ENCODE measurements around the gene PINK1. TPM values are rescaled to one million over a fixed set of nuclear protein-coding genes. Genes with fewer than 3 reads are reported as not detected.

The PINK1 gene
- total and polyA plus RNA-seq, 2 of the 13 experiments (the other 11 are each of a cell fraction or from before 2014, with no cell fraction given): 15.3 to 16.1 TPM

DNA sequence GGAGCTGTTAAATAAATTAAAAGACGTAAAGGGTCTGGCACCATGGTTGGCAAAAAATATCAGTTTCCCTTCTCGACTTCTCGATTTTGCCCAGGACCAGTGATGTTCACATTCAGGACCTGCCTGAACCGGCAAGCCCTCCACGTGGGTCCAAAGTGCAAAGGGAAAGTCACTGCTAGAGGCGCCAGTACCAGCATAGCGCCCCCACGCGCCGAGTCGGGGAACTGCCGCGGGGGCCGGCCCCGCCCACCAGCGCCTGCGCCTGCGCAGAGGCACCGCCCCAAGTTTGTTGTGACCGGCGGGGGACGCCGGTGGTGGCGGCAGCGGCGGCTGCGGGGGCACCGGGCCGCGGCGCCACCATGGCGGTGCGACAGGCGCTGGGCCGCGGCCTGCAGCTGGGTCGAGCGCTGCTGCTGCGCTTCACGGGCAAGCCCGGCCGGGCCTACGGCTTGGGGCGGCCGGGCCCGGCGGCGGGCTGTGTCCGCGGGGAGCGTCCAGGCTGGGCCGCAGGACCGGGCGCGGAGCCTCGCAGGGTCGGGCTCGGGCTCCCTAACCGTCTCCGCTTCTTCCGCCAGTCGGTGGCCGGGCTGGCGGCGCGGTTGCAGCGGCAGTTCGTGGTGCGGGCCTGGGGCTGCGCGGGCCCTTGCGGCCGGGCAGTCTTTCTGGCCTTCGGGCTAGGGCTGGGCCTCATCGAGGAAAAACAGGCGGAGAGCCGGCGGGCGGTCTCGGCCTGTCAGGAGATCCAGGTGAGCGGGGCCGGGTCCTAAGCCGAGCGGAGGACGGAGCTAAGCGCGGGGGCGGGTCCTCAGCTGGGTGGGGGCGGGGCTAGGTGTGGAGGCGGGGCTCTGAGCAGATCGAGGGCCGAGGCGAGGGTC, at the start of gene PINK1 (continued):
- TF ChIP-seq, protein P1, sequence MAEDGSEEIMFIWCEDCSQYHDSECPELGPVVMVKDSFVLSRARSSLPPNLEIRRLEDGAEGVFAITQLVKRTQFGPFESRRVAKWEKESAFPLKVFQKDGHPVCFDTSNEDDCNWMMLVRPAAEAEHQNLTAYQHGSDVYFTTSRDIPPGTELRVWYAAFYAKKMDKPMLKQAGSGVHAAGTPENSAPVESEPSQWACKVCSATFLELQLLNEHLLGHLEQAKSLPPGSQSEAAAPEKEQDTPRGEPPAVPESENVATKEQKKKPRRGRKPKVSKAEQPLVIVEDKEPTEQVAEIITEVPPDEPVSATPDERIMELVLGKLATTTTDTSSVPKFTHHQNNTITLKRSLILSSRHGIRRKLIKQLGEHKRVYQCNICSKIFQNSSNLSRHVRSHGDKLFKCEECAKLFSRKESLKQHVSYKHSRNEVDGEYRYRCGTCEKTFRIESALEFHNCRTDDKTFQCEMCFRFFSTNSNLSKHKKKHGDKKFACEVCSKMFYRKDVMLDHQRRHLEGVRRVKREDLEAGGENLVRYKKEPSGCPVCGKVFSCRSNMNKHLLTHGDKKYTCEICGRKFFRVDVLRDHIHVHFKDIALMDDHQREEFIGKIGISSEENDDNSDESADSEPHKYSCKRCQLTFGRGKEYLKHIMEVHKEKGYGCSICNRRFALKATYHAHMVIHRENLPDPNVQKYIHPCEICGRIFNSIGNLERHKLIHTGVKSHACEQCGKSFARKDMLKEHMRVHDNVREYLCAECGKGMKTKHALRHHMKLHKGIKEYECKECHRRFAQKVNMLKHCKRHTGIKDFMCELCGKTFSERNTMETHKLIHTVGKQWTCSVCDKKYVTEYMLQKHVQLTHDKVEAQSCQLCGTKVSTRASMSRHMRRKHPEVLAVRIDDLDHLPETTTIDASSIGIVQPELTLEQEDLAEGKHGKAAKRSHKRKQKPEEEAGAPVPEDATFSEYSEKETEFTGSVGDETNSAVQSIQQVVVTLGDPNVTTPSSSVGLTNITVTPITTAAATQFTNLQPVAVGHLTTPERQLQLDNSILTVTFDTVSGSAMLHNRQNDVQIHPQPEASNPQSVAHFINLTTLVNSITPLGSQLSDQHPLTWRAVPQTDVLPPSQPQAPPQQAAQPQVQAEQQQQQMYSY (CRISPR knock-in tag; IDR thresholded peaks at IDR 0.05): no peak
- TF ChIP-seq, protein P2, sequence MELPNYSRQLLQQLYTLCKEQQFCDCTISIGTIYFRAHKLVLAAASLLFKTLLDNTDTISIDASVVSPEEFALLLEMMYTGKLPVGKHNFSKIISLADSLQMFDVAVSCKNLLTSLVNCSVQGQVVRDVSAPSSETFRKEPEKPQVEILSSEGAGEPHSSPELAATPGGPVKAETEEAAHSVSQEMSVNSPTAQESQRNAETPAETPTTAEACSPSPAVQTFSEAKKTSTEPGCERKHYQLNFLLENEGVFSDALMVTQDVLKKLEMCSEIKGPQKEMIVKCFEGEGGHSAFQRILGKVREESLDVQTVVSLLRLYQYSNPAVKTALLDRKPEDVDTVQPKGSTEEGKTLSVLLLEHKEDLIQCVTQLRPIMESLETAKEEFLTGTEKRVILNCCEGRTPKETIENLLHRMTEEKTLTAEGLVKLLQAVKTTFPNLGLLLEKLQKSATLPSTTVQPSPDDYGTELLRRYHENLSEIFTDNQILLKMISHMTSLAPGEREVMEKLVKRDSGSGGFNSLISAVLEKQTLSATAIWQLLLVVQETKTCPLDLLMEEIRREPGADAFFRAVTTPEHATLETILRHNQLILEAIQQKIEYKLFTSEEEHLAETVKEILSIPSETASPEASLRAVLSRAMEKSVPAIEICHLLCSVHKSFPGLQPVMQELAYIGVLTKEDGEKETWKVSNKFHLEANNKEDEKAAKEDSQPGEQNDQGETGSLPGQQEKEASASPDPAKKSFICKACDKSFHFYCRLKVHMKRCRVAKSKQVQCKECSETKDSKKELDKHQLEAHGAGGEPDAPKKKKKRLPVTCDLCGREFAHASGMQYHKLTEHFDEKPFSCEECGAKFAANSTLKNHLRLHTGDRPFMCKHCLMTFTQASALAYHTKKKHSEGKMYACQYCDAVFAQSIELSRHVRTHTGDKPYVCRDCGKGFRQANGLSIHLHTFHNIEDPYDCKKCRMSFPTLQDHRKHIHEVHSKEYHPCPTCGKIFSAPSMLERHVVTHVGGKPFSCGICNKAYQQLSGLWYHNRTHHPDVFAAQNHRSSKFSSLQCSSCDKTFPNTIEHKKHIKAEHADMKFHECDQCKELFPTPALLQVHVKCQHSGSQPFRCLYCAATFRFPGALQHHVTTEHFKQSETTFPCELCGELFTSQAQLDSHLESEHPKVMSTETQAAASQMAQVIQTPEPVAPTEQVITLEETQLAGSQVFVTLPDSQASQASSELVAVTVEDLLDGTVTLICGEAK (IDR thresholded peaks at IDR 0.05): no peak
- TF ChIP-seq, protein P2 (CRISPR knock-in tag; IDR thresholded peaks at IDR 0.05): peak; percentile 44
- TF ChIP-seq ZNF788 (CRISPR knock-in tag; IDR thresholded peaks at IDR 0.05; ENCODE audit: borderline replicate concordance) (peak; percentile 58; the same call in 1 of the 2 replicates), ZNF768 (CRISPR knock-in tag; IDR thresholded peaks at IDR 0.05) (peak; percentile 24; the same call in 1 of the 2 replicates), POLR2AphosphoS5 (IDR thresholded peaks at IDR 0.05; ENCODE audit: low read depth, low read length) (peak; percentile 51; the same call in 1 of the 2 replicates), ZFYVE20 (CRISPR knock-in tag; IDR thresholded peaks at IDR 0.05; ENCODE audit: borderline replicate concordance, low read depth) (no peak), ZNF619 (CRISPR knock-in tag; IDR thresholded peaks at IDR 0.05) (no peak), NFRKB (IDR thresholded peaks at IDR 0.05) (no peak), KDM4B (CRISPR knock-in tag; IDR thresholded peaks at IDR 0.05) (peak; percentile 39; the same call in 1 of the 2 replicates)
- TF ChIP-seq, protein P3, sequence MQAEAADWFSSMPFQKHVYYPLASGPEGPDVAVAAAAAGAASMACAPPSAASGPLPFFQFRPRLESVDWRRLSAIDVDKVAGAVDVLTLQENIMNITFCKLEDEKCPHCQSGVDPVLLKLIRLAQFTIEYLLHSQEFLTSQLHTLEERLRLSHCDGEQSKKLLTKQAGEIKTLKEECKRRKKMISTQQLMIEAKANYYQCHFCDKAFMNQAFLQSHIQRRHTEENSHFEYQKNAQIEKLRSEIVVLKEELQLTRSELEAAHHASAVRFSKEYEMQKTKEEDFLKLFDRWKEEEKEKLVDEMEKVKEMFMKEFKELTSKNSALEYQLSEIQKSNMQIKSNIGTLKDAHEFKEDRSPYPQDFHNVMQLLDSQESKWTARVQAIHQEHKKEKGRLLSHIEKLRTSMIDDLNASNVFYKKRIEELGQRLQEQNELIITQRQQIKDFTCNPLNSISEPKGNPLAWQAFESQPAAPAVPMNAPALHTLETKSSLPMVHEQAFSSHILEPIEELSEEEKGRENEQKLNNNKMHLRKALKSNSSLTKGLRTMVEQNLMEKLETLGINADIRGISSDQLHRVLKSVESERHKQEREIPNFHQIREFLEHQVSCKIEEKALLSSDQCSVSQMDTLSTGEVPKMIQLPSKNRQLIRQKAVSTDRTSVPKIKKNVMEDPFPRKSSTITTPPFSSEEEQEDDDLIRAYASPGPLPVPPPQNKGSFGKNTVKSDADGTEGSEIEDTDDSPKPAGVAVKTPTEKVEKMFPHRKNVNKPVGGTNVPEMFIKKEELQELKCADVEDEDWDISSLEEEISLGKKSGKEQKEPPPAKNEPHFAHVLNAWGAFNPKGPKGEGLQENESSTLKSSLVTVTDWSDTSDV (CRISPR knock-in tag; IDR thresholded peaks at IDR 0.05): no peak
- TF ChIP-seq, protein P4, sequence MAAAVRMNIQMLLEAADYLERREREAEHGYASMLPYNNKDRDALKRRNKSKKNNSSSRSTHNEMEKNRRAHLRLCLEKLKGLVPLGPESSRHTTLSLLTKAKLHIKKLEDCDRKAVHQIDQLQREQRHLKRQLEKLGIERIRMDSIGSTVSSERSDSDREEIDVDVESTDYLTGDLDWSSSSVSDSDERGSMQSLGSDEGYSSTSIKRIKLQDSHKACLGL (CRISPR knock-in tag; IDR thresholded peaks at IDR 0.05): peak; percentile 37; the same call in 1 of the 2 replicates

Measured in HepG2 (cell line).